Fibroblast of mammary gland (primary cell): ENCODE data around the gene ULBP1.
"Not testable (repeated sequence)": the region's sequence is repeated elsewhere in the genome, so short reads cannot be mapped to it uniquely, and the experiment has no call there.

Experiments
- DNase-seq: peaks from one replicate; pipeline ENCODE4 v3.0.0-alpha.2; 2010; ENCODE audit warnings: low read depth
- H3K4me3 ChIP-seq: 2 replicates; pipeline ENCODE4 v1.5.1; 2011; ENCODE audit warnings: low read depth, mild to moderate bottlenecking, low read length, moderate library complexity; ENCODE audit not compliant: control insufficient read depth
- CTCF ChIP-seq: conservative IDR thresholded peaks from 2 replicates; pipeline ENCODE4 v1.5.1; 2011; ENCODE audit warnings: low read depth, low read length, inconsistent platforms; ENCODE audit not compliant: control insufficient read depth, insufficient read depth

The ULBP1 gene

DNA sequence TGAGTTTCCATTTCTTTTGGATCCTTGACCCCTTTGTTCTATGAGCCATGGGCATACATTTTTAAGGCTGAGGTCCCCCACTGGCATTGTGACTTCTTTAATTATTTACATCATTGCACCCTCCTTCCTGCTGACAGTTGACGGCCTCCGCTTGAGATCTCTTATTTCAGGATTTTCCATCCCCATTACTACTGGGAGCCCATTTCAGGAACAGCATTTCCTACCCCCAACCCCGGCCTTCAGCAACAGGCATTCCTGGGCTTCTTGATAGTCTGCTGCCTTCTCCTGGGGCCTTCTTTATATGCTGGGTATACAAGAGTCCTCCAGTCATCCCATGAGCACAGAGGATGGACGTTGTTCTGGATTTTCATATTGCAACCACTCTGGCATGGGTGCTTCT, 3.8 kb downstream of the ULBP1 start:
- no peak for DNase-seq
- no peak overlapping the region for H3K4me3 ChIP-seq
- TF ChIP-seq CTCF, result no peak

DNA sequence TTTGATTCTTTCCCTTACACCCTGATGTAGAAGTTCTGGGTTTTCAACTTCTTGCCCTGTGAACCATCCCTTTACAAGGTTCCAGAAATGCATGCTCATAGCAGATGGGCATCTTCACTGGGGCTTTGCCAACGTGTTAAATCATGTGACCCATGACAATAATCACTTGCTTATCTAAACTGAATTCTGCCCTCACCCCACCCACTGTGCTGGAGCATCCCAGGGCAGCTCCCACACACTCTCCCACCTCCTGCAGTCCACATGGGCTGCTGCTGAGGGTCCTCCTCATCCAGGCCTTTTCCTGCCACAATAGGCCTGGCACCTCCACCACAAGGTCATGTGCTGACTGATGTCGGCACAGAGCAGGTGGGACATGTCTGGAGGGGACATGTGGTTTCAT, 4.3 kb downstream of the ULBP1 start:
- not testable (repeated sequence) for H3K4me3 ChIP-seq, DNase-seq

DNA sequence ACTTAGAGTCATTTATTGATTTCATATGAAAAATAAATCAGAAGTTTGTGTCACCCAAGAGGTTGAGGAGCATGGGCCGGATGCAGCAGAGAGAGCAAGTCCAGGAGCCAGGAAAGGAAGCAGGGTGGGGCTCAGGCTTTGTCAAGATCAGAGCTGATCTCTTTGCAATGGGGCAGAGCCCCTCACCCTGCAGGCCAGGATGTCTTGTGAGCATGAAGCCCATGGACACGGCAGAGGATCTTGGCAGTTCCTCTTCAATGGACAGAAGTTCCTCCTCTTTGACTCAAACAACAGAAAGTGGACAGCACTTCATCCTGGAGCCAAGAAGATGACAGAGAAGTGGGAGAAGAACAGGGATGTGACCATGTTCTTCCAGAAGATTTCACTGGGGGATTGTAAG, 5.2 kb downstream of the ULBP1 start:
- not testable (repeated sequence) for DNase-seq, H3K4me3 ChIP-seq

- H3K4me3 ChIP-seq, result no peak overlapping the region
- DNase-seq, result no peak
- TF ChIP-seq CTCF, result no peak
These were observed 5.9 kb downstream of the ULBP1 start for GRCh38 chr6:149969635-149970034.

- not testable (repeated sequence) for H3K4me3 ChIP-seq, DNase-seq
These were observed 10.7 kb downstream of the ULBP1 start for GRCh38 chr6:149974394-149974793.

- no peak for TF ChIP-seq CTCF
- DNase-seq, result no peak
- H3K4me3 ChIP-seq, result no peak overlapping the region
These were observed 11.1 kb downstream of the ULBP1 start for GRCh38 chr6:149974825-149975224.

- no peak for TF ChIP-seq CTCF
- DNase-seq, result no peak
- no peak overlapping the region for H3K4me3 ChIP-seq
These were observed 11.7 kb downstream of the ULBP1 start for GRCh38 chr6:149975400-149975799.

GRCh38 chr6:149977221-149977620, 13.5 kb downstream of the ULBP1 start:
- no peak for TF ChIP-seq CTCF

GRCh38 chr6:149978610-149979009, 14.9 kb downstream of the ULBP1 start:
- no peak for TF ChIP-seq CTCF
- no peak overlapping the region for H3K4me3 ChIP-seq
- DNase-seq, result no peak

More at GRCh38 chr6:149977221-149977620, 13.5 kb downstream of the ULBP1 start:
- no peak for DNase-seq
- H3K4me3 ChIP-seq, result no peak overlapping the region
